GM23248 (cell line): ENCODE measurements around the gene SULT4A1. TPM values are rescaled to one million over a fixed set of nuclear protein-coding genes. Genes with fewer than 3 reads are reported as not detected.

ENCODE experiments used
- DNase-seq: peaks from one replicate; pipeline ENCODE4 v3.0.0-alpha.2; 2015
- H2AFZ ChIP-seq: fragments of 200-600 bp; sonication (generic); 2 replicates; pipeline ENCODE4 v1.6.1; 2016; ENCODE audit warnings: antibody characterized with exemption
- H3F3A ChIP-seq: fragments of 200-600 bp; sonication (generic); 2 replicates; pipeline ENCODE4 v1.6.1; 2016; ENCODE audit warnings: mild to moderate bottlenecking, antibody characterized with exemption, mixed run types; ENCODE audit not compliant: insufficient read depth
- H3K27ac ChIP-seq: fragments of 200-600 bp; sonication (generic); 2 replicates; pipeline ENCODE4 v1.5.1; 2016; ENCODE audit warnings: mild to moderate bottlenecking
- H3K27me3 ChIP-seq: fragments of 200-600 bp; sonication (generic); replicated peaks from 2 replicates; pipeline ENCODE4 v1.6.1; 2016; ENCODE audit warnings: mild to moderate bottlenecking; ENCODE audit not compliant: insufficient read depth
- H3K36me3 ChIP-seq: fragments of 200-600 bp; sonication (generic); 2 replicates; pipeline ENCODE4 v1.6.1; 2016; ENCODE audit warnings: low read depth, mild to moderate bottlenecking
- H3K4me1 ChIP-seq: fragments of 200-600 bp; sonication (generic); 2 replicates; pipeline ENCODE4 v1.6.1; 2016; ENCODE audit warnings: mild to moderate bottlenecking; ENCODE audit not compliant: insufficient read depth
- H3K4me2 ChIP-seq: fragments of 200-600 bp; sonication (generic); one replicate; pipeline ENCODE4 v1.6.1; 2016; ENCODE audit warnings: mild to moderate bottlenecking; ENCODE audit not compliant: unreplicated experiment
- H3K4me3 ChIP-seq: fragments of 200-600 bp; sonication (generic); 2 replicates; pipeline ENCODE4 v1.5.1; 2016; ENCODE audit warnings: mild to moderate bottlenecking
- H3K79me2 ChIP-seq: fragments of 200-600 bp; sonication (generic); 2 replicates; pipeline ENCODE4 v1.6.1; 2016; ENCODE audit warnings: mild to moderate bottlenecking; ENCODE audit not compliant: insufficient read depth
- H3K9ac ChIP-seq: fragments of 200-600 bp; sonication (generic); 2 replicates; pipeline ENCODE4 v1.6.1; 2016; ENCODE audit warnings: mild to moderate bottlenecking
- H3K9me2 ChIP-seq: fragments of 200-600 bp; sonication (generic); 2 replicates; pipeline ENCODE4 v1.6.1; 2016; ENCODE audit warnings: mixed run types, mild to moderate bottlenecking, moderate library complexity; ENCODE audit not compliant: insufficient read depth
- H3K9me3 ChIP-seq: fragments of 200-600 bp; sonication (generic); one replicate; pipeline ENCODE4 v1.6.1; 2017; ENCODE audit warnings: low read depth
- H4K20me1 ChIP-seq: fragments of 200-600 bp; sonication (generic); 2 replicates; pipeline ENCODE4 v1.6.0; 2016; ENCODE audit not compliant: insufficient read depth
- EZH2 ChIP-seq: fragments of 200-600 bp; sonication (generic); IDR thresholded peaks from 2 replicates; pipeline ENCODE4 v1.6.1; 2018; ENCODE audit warnings: antibody characterized with exemption, mild to moderate bottlenecking; ENCODE audit not compliant: insufficient read depth, poor library complexity, severe bottlenecking
- EZH2phosphoT487 ChIP-seq: fragments of 200-600 bp; sonication (generic); IDR thresholded peaks from 2 replicates; pipeline ENCODE4 v1.6.1; 2018; ENCODE audit warnings: antibody characterized with exemption, moderate library complexity, mild to moderate bottlenecking, low read depth; ENCODE audit not compliant: insufficient read depth
- WGBS, 2 experiments: methylation state at CpG; one replicate each; pipeline ENCODE4 v1.1.6; 2015 to 2017; ENCODE audit warnings: low lambda C conversion rate in 2 of 2, low coverage in 1 of 2; ENCODE audit errors: missing lambda C conversion rate in 2 of 2; 5-methylcytosine and 5-hydroxymethylcytosine counted together
- in situ Hi-C: fragments of 300-500 bp; cut with MboI; formaldehyde crosslinking; loops from 2 replicates; pipeline ENCODE4 v1.15.0; 2020
- polyA plus RNA-seq: library from polyadenylated mRNA; unstranded; fragments of >200 nt; fragmentation: Nextera tagmentation; extraction: Ambion mirVana; gene quantifications from 2 replicates; pipeline ENCODE4 v1.2.1, GENCODE V29; 2016
- small RNA-seq: library from RNA; depleted of rRNA; stranded (forward); fragments of <200 nt; gene quantifications from one replicate; pipeline ENCODE3, GENCODE V24; 2014; ENCODE audit warnings: low read depth, low replicate concordance
- total RNA-seq: library from RNA; depleted of rRNA; stranded (reverse); fragments of >200 nt; shearing (Covaris generic); gene quantifications from 2 replicates; pipeline ENCODE4 v1.2.3, GENCODE V29; 2014; rRNA removed

SULT4A1 gene
- total and polyA plus RNA-seq, 2 experiments from 2014 or later = not detected

DNA sequence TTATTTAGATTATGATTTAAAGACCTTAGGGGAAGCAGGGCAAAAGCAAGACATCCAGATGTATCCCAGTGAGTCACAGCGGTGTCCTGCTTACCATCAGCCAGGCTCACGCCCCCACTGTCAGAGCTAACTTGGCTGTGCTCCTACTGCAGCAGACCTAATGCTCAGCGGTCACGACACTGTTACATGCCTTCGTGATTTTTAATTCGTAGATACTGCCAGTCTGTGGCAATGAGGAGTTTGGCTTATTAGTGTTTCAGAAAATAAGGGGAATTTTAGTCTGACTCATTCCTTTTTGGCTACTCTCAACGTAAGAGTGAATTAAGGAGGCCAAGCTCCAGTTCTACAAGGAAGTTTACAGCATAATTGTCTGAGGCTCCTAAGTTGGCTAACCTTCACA, 72.9 kb downstream of the SULT4A1 start:
- Histone ChIP-seq H3K27ac (peak overlapping the region; percentile 78), H3K27me3 (no peaks in the 10 kb centered on the region), H3K79me2 (no peaks in the 10 kb centered on the region), H2AFZ (no peak overlapping the region), H3K9me2 (no peaks in the 10 kb centered on the region), H3F3A (peaks cover 17% of the 10 kb centered on the region), H3K4me3 (no peak overlapping the region), H3K9me3 (no peaks in the 10 kb centered on the region), H3K4me1 (peaks cover 17% of the 10 kb centered on the region), H4K20me1 (no peaks in the 10 kb centered on the region), H3K9ac (peak overlapping the region; percentile 37; the same call in 1 of the 2 replicates), H3K36me3 (no peaks in the 10 kb centered on the region), H3K4me2 (peak overlapping the region; percentile 46)
- in situ Hi-C loops = no loop called here
- DNase-seq = peak; percentile 99
- 0 to 1% methylated on average over 7 of the region's 7 CpGs for WGBS, 2 experiments
- TF ChIP-seq EZH2phosphoT487 = no peak
- TF ChIP-seq EZH2 = no peak

DNA sequence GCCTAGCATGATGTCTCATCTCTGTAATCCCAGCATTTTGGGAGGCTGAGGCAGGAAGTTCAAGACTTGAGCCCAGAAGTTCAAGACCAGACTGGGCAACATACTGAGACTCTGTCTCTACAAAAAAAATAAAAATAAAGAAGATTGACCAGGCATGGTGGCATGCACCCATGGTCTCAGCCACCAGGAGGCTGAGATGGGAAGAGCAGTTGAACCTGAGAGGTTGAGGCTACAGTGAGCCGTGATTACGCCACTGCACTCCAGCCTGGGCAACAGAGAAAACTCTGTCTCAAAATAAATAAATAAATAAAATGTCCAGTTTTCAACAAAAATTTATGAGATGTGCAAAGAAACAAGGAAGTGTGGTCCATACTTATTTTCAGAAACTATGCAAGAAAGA, 78.5 kb downstream of the SULT4A1 start:
- H3K27me3 ChIP-seq = no peaks in the 10 kb centered on the region
- in situ Hi-C loops = no loop called here
- no peaks in the 10 kb centered on the region for H3K79me2 ChIP-seq
- H3K4me1 ChIP-seq = peaks cover 17% of the 10 kb centered on the region
- no peak overlapping the region for H3K4me2 ChIP-seq
- H3K9me3 ChIP-seq = no peaks in the 10 kb centered on the region
- DNase-seq = peak; percentile 14
- TF ChIP-seq EZH2phosphoT487 = no peak
- TF ChIP-seq EZH2 = no peak
- H3F3A ChIP-seq = peaks cover 15% of the 10 kb centered on the region
- H3K4me3 ChIP-seq = no peak overlapping the region
- 91 to 98% methylated on average over 2 of the region's 2 CpGs for WGBS, 2 experiments
- H3K27ac ChIP-seq = no peak overlapping the region
- H4K20me1 ChIP-seq = no peaks in the 10 kb centered on the region
- H3K36me3 ChIP-seq = no peaks in the 10 kb centered on the region
- no peaks in the 10 kb centered on the region for H3K9me2 ChIP-seq
- H3K9ac ChIP-seq = no peak overlapping the region
- no peak overlapping the region for H2AFZ ChIP-seq

DNA sequence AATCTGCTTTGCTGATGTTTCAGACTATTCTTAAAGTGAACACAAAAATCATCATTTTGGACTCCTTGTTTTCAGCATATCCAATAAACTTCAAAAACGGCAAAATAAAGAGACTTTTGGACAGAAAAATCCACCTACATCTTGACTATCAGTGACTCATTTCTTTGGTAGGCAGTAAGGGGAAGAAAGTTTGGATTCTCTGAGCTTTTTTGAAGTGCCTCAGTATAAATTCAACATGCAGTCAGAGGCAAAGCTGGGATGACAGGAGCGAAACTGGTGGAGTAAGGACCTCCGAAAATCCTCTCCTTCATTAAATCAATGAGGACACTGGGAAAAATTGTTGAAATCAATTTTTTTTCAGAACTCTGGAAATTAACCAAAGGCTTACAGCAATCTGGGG, 79.9 kb downstream of the SULT4A1 start:
- H3K4me3 ChIP-seq = 0 out of 2 replicates have a peak overlapping the region, but pooled peaks have one; percentile 1
- H4K20me1 ChIP-seq = no peaks in the 10 kb centered on the region
- no peak overlapping the region for H3K9ac ChIP-seq
- 49 to 52% methylated on average over 3 of the region's 3 CpGs for WGBS, 2 experiments
- peak overlapping the region; percentile 44 for H2AFZ ChIP-seq
- no peaks in the 10 kb centered on the region for H3K79me2 ChIP-seq
- peaks cover 21% of the 10 kb centered on the region for H3K4me1 ChIP-seq
- peak overlapping the region; percentile 46 for H3K4me2 ChIP-seq
- no peaks in the 10 kb centered on the region for H3K9me2 ChIP-seq
- H3F3A ChIP-seq = peaks cover 16% of the 10 kb centered on the region; the same call in 1 of the 2 replicates
- no peak for TF ChIP-seq EZH2phosphoT487
- in situ Hi-C loops = no loop called here
- H3K36me3 ChIP-seq = no peaks in the 10 kb centered on the region
- no peak overlapping the region for H3K27ac ChIP-seq
- DNase-seq = peak; percentile 43
- H3K27me3 ChIP-seq = no peaks in the 10 kb centered on the region
- no peaks in the 10 kb centered on the region for H3K9me3 ChIP-seq

DNA sequence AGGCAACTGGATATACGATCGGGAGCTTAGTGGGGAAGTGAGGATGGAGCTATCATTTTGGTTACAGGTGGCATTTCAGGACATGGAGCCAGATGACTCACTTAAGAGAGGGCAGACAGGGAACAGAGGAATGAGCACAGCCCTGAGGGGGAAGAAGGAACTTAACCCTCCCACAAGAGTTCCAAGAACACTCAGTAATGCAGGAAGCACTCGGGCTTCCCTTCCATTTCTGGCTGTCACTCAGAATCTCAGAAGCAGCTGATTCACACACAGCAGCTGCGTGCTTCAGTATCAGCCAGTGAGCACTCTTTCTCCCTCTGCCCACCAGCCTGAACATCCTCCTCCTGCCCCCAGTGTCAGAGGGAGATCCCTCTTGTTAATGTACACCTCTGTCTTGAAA, 85.0 kb downstream of the SULT4A1 start:
- H3K36me3 ChIP-seq = no peaks in the 10 kb centered on the region
- H3K4me1 ChIP-seq = peaks cover 17% of the 10 kb centered on the region
- 43 to 52% methylated on average over 4 of the region's 4 CpGs for WGBS, 2 experiments
- H3F3A ChIP-seq = peaks cover 8% of the 10 kb centered on the region; the same call in 1 of the 2 replicates
- peak; percentile 77 for DNase-seq
- no peaks in the 10 kb centered on the region for H3K79me2 ChIP-seq
- in situ Hi-C loops = no loop called here
- H3K4me2 ChIP-seq = peak overlapping the region; percentile 44
- H3K9me2 ChIP-seq = no peaks in the 10 kb centered on the region
- no peak overlapping the region for H3K27ac ChIP-seq
- no peaks in the 10 kb centered on the region for H4K20me1 ChIP-seq
- no peak overlapping the region for H3K4me3 ChIP-seq
- no peak overlapping the region for H3K9ac ChIP-seq
- no peaks in the 10 kb centered on the region for H3K9me3 ChIP-seq
- no peak for TF ChIP-seq EZH2
- TF ChIP-seq EZH2phosphoT487 = no peak
- H2AFZ ChIP-seq = no peak overlapping the region
- no peaks in the 10 kb centered on the region for H3K27me3 ChIP-seq

DNA sequence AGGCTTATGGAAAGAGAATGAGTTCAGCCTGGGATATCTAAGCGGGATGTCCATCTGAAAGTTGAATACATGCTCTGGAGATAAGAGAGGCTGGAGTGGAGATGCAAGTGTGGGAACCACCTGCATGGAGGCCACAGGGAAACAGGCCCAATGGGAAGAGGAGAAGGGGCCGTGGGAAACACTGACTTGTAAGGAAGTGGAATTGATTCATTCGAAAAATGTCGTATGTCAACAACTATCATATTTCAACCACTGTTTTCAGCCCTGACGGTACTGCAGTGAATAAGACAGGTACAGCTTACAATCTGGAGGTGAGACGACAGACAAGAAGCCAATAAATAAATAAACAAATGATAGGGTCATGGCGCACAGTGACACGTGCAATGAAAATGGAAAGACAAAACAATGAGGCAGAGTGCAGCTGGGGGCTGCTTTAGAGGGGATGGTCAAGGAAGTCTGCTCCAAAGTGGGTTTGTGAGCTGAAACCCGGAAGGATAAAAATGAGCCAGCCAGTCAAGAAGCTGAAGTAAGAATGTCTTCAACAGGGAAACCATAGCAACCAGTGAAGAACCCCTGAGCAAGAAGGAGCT, 86.1 kb downstream of the SULT4A1 start:
- H3K4me2 ChIP-seq = no peak overlapping the region
- no peaks in the 10 kb centered on the region for H3K27me3 ChIP-seq
- peaks cover 3% of the 10 kb centered on the region; the same call in 1 of the 2 replicates for H3F3A ChIP-seq
- peaks cover 11% of the 10 kb centered on the region; the same call in 1 of the 2 replicates for H3K4me1 ChIP-seq
- no peaks in the 10 kb centered on the region for H3K79me2 ChIP-seq
- no peak overlapping the region for H3K27ac ChIP-seq
- no peaks in the 10 kb centered on the region for H3K36me3 ChIP-seq
- no peak for TF ChIP-seq EZH2
- TF ChIP-seq EZH2phosphoT487 = no peak
- H3K9me3 ChIP-seq = no peaks in the 10 kb centered on the region
- H3K9ac ChIP-seq = no peak overlapping the region
- in situ Hi-C loops = no loop called here
- DNase-seq = no peak
- no peak overlapping the region for H3K4me3 ChIP-seq
- no peaks in the 10 kb centered on the region for H3K9me2 ChIP-seq
- H4K20me1 ChIP-seq = no peaks in the 10 kb centered on the region
- no peak overlapping the region for H2AFZ ChIP-seq
- WGBS, 2 experiments = 73 to 77% methylated on average over 9 of the region's 9 CpGs

Small RNA genes lying within 50 kb of the gene (small RNA-seq; reads per million reads assigned to genes)
- gene HMGN2P9 = not detected

Other genes starting within 250 kb of the SULT4A1 start
- gene EFCAB6, start 50.2 kb downstream of the SULT4A1 start, total RNA-seq = 1.5 and 3.5 TPM in 2 replicates
- gene EFCAB6, start 50.2 kb downstream of the SULT4A1 start, polyA plus RNA-seq = 2.0 and 2.1 TPM in 2 replicates
- gene PNPLA5, start 29.5 kb upstream of the SULT4A1 start, total RNA-seq = not detected in 2 replicates
- not detected in 2 replicates for gene PNPLA5, start 29.5 kb upstream of the SULT4A1 start, polyA plus RNA-seq
- gene PNPLA3, start 61.3 kb upstream of the SULT4A1 start, total RNA-seq = 0.13 and 0.54 TPM in 2 replicates
- gene PNPLA3, start 61.3 kb upstream of the SULT4A1 start, polyA plus RNA-seq = 1.2 and 1.4 TPM in 2 replicates
- 37.8 and 48.3 TPM in 2 replicates for gene SAMM50, start 92.9 kb upstream of the SULT4A1 start, total RNA-seq
- gene SAMM50, start 92.9 kb upstream of the SULT4A1 start, polyA plus RNA-seq = 73.7 and 73.8 TPM in 2 replicates
- 141 and 143 TPM in 2 replicates for gene PARVB, start 161.8 kb upstream of the SULT4A1 start, total RNA-seq
- gene PARVB, start 161.8 kb upstream of the SULT4A1 start, polyA plus RNA-seq = 52.6 and 53.2 TPM in 2 replicates